ENCODE results near the gene C1QL1. TPM values are rescaled to one million over a fixed set of nuclear protein-coding genes. Genes with fewer than 3 reads are reported as not detected.
A peak's percentile ranks its signal among the peaks of the same experiment; 100 is the strongest.

The C1QL1 gene
- total and polyA plus RNA-seq, 9 of the 15 experiments (the other 6 are each of a cell fraction or from before 2014, with no cell fraction given) = 0.07 to 0.12 (median 0.09) TPM; not detected in 6

GRCh38 chr17:45016237-45016636, 48.1 kb upstream of the C1QL1 start (continued):
- TF ChIP-seq IRF9 (tag; IDR thresholded peaks at IDR 0.05) = no peak

- peak; percentile 37 for FAIRE-seq
Measured at GRCh38 chr17:45013021-45013997, 45.2 kb upstream of the C1QL1 start.

More at GRCh38 chr17:45013021-45013997, 45.2 kb upstream of the C1QL1 start:
- Histone ChIP-seq H3K27ac (ENCODE audit: extremely low read depth, low read depth, low read length) (no peak overlapping the region), H3K9me3 (replicated peaks; ENCODE audit: control insufficient read depth, insufficient read depth, low read depth, low read length) (no peaks in the 10 kb centered on the region), H3K4me2 (ENCODE audit: insufficient read depth, low read length) (no peak overlapping the region), H3K36me3 (ENCODE audit: control insufficient read depth, insufficient read depth, low read length) (no peaks in the 10 kb centered on the region), H3K4me1 (replicated peaks in 1 of 2; ENCODE audit: control insufficient read depth in 2 of 2, insufficient read depth in 2 of 2, low read length in 2 of 2) (peaks cover 5 to 16% of the 10 kb centered on the region in 2 experiments; a peak in 3 of 5 replicates), H3K9ac (ENCODE audit: insufficient read depth in 1 of 2, low read depth in 2 of 2, low read length in 2 of 2) (peak overlapping the region in 1 of 2 experiments; percentile 15; a peak in 2 of 4 replicates), H3K79me2 (ENCODE audit: control insufficient read depth, insufficient read depth, low read length) (no peaks in the 10 kb centered on the region), H4K20me1 (replicated peaks; ENCODE audit: control insufficient read depth, insufficient read depth, low read length) (no peaks in the 10 kb centered on the region), H3K4me3 (no peak overlapping the region), H2AFZ (ENCODE audit: low read depth, low read length) (peak overlapping the region; percentile 44; the same call in 1 of the 2 replicates), H3K27me3 (ENCODE audit: control insufficient read depth in 2 of 2, insufficient read depth in 2 of 2, low read length in 2 of 2) (peaks cover 5 to 22% of the 10 kb centered on the region in 2 experiments; a peak in 3 of 5 replicates), H3K9me1 (ENCODE audit: control insufficient read depth, insufficient read depth, low read length) (peaks cover 3% of the 10 kb centered on the region)
- intact Hi-C loops (cut with micrococcal nuclease) = loop anchor here (10.0 kb wide), 2 partner anchors 111 to 239 kb away; no protein-coding TSS in a partner anchor
- DNase-seq (ENCODE audit: extremely low read depth in 1 of 4, low spot score in 3 of 4) (no peak), ATAC-seq (peak; percentile 68)
- ChIA-PET POLR2A (interaction anchor here (0.7 to 1.1 kb wide), 2 partner anchors 86 to 91 kb away, joined by 3 to 5 read pairs; no protein-coding TSS in a partner anchor), CTCF (ENCODE audit: low intra/inter-chr PET ratio) (no interaction called here)
- BruUV-seq (replicated peaks) = no TSS peak
- WGBS (ENCODE audit: insufficient coverage, low coverage, missing lambda C conversion rate) = 32% methylated on average over 15 of the region's 17 CpGs
- in situ Hi-C loops (cut with MboI) = loop anchor here (10.0 kb wide), 1 partner anchor 239 kb away; no protein-coding TSS in a partner anchor
- TF ChIP-seq ZNF609 (CRISPR knock-in tag; IDR thresholded peaks at IDR 0.05; ENCODE audit: borderline replicate concordance) (no peak), BCOR (IDR thresholded peaks at IDR 0.05) (peak; percentile 45; the same call in 1 of the 2 replicates), ZFP36 (IDR thresholded peaks at IDR 0.05; ENCODE audit: low read depth, low read length, partially characterized antibody) (peak; percentile 6)

Data from K562 (cell line).